ENCODE data around the gene RRP8.
A peak's percentile ranks its signal among the peaks of the same experiment; 100 is the strongest.

The RRP8 gene

GRCh38 chr11:6603287-6604080, at the start of gene RRP8, which contains the start of gene ILK:
TSS of gene RRP8 (minus strand) at chr11:6603616. CDS start at chr11:6603502, 114 bp downstream.
TSS of gene ILK (plus strand) at chr11:6603774. CDS start at chr11:6604272, 498 bp downstream.
- peak; percentile 90 for DNase-seq (ENCODE audit: low spot score)

DNA sequence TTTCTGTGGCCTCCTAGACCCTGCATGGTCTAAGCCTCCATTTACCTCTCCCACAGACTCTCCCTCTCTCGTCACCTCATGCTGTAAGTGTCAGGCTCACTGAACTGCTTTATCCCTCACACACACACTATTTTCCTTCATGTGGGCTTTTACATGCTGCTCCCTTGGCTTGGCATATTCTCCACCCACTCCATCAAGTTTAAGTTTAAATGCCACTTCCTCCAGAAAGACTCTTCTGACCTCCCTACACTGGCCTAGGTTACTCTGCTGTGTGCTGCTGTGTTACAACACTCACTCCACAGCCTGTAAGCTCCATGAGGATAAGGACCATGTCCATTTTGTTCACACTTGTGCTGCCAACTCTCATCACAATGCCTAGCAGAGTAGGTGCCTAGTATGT, 49.7 kb upstream of the RRP8 start:
- no peak for DNase-seq (ENCODE audit: low spot score)

DNA sequence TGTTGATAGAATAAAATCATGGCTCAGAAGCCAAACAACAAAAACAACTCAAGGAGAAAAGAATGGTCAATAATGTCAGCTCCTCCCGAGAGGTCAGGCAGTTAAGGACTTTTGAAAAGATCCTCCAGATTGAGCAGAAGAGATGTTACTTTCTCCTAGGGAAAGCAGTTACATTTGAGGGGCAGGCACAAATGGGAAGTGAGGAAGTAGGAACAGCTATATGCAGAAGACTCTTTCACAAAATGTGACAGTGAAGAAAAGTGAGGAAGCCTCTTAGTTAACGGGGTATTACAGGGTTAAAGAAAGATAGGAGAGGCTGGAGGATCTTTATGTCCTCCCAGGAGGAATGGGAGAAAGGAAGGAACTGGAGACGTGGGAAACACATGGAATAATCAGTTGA, 48.8 kb upstream of the RRP8 start:
- no peak for DNase-seq (ENCODE audit: low spot score)

DNA sequence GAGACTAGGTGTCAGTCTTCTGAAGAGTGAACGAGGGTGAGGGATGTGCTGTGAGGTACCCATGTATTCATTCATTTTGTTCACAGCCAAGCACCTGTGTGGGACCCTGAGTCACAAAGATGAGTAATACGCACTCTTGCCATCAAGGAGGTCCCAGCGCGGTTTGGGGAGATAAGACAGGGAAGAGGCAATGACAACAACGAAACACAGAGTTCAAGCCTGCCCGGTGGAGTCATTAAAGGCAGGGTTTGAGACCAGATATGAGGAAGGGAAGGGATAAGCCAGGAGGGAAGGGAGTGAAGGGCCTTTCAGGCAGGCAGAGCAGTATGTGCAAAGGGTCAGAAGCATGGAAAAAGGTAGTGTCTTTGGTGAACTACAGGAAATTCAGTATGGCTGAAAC, 47.6 kb upstream of the RRP8 start:
- no peak for DNase-seq (ENCODE audit: low spot score)

- no peak for DNase-seq (ENCODE audit: low spot score)
Observed at GRCh38 chr11:6650104-6650503, 46.7 kb upstream of the RRP8 start.

DNA sequence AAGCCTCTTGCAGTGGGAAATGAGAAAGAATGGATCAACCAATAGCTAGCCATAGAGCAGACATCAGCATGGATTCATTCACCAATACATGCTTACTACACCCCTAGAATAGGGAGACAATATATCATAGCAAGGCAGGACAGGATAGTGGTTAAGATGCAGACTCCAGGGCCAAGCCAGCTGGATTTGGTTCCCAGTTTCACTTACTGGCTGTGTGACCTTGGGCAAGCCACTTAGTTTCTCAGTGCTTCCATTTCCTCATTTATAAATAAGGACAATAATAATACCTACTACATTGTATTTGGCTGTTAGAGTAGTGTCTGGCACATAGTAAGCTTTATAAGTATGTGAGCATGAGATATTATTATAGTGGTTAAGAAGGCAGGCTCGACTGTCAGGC, 45.1 kb upstream of the RRP8 start:
- DNase-seq (ENCODE audit: low spot score), result no peak

GRCh38 chr11:6647836-6648235, 44.4 kb upstream of the RRP8 start:
- no peak for DNase-seq (ENCODE audit: low spot score)

GRCh38 chr11:6646918-6647679, 43.7 kb upstream of the RRP8 start:
- no peak for DNase-seq (ENCODE audit: low spot score)

DNA sequence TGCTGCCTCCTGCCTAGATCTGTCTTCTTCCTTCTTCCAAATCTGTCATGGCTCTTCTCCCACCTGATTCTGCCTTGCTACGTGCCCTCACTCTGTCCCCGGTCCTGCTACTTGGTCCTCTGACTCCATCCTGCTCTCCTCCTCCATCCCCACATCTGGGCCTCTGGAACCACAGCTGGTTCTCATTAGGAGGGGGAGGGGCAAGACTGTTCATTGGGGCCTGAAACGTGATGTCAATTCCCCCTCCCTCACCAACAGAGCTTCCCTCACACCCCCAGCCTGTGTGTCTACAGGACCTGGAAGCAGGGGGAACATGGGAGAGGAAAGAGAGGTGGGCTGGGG, 43.1 kb upstream of the RRP8 start:
- no peak for DNase-seq (ENCODE audit: low spot score)

DNA sequence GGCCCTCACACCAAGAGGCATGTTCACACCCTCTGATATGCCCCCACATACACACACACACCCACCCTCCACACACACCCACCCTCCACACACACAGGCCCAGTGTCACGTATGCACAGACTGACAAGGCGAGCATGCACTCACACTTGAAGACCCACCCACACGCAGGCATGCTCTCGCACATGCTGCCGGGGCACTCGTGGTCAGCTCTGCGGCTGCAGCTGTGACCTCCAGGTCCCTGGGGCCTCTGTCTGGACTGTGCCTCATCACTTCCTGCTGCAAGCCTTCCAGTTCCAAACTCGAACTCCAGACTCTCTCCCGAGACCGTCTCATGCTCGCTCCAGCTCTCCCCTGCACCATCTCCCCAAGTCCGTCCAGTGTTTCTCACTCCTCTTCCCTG, 42.7 kb upstream of the RRP8 start:
- DNase-seq (ENCODE audit: low spot score), result no peak

- no peak for DNase-seq (ENCODE audit: low spot score)
Observed at GRCh38 chr11:6642957-6643356, 39.5 kb upstream of the RRP8 start.

DNA sequence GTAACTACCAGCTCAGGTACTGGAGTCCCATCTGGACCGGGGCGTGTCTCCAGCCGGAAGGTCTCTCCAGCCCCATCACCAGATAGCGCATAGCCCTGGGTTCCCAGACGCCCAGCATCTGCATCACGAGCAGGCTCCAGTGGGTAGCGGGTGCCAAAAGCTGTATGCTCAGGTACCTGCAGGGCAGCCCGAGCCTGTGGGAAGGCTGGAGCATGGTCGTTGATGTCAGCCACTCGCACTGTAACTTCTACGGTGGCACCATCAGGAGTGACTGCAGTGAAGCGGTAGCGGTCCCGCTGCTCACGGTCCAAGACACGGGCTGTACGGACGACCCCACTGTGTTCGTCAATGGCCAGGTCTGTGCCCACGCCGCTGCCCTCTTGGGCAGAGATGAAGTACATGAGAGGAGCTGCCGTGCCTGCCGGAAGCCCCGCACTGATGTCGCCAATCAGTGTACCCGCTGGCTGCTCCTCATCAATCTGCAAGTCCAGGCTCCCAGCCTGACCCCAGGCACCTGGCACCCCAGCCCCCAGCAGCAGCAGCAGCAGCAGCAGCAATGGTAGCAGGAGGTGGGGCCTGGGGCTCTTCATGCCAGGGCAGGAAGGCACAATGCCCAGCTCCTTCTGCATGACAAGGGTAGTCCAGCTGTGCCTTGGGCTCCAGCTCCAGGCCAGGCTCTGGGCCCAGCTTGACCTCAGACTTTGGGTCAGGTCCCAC, 37.7 kb upstream of the RRP8 start:
- no peak for DNase-seq (ENCODE audit: low spot score)

- no peak for DNase-seq (ENCODE audit: low spot score)
Observed at GRCh38 chr11:6640036-6640984, 36.9 kb upstream of the RRP8 start.

- DNase-seq (ENCODE audit: low spot score), result no peak
Observed at GRCh38 chr11:6638429-6638828, 35.0 kb upstream of the RRP8 start.

GRCh38 chr11:6637871-6638270, 34.5 kb upstream of the RRP8 start:
- DNase-seq (ENCODE audit: low spot score), result no peak

GRCh38 chr11:6636480-6636879, 33.1 kb upstream of the RRP8 start:
- DNase-seq (ENCODE audit: low spot score), result no peak

- DNase-seq (ENCODE audit: low spot score), result peak; percentile 53
Observed at GRCh38 chr11:6635082-6635932, 31.9 kb upstream of the RRP8 start.

DNA sequence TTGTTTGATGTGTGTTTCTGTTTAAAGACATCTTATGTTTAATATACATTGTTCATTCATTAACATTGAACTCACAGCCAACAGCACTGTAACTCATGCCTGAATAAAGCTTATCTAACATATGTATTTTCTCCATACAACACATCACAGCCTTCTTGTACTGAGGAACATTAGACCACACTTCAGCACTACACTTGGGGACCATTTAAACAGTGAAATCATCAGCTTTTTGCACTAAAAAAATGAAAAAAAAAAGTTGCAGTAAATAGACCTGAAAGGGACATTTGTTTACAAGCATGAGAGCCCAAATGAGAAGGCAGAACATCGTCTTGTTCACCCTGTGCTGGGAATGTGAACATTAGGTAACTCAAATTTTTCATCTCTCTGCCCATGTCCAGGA, 31.1 kb upstream of the RRP8 start:
- DNase-seq (ENCODE audit: low spot score), result no peak

GRCh38 chr11:6633422-6634408, 30.3 kb upstream of the RRP8 start:
- DNase-seq (ENCODE audit: low spot score), result no peak
